K562 (cell line): ENCODE measurements around the gene ZNF48. TPM values are rescaled to one million over a fixed set of nuclear protein-coding genes. Genes with fewer than 3 reads are reported as not detected.
A peak's percentile ranks its signal among the peaks of the same experiment; 100 is the strongest.

ENCODE experiments used
- ATAC-seq: fragments of 200-7000 bp; cut with Tn5 transposase; 3 replicates; pipeline ENCODE4 v1.9.1; 2020; ENCODE audit warnings: moderate library complexity
- BruUV-seq: library from RNA; stranded (reverse); fragments of 400-500 nt; replicated peaks from 2 replicates; lab custom pipeline; 2021; lab: Mats Ljungman, UMichigan
- CTCF ChIA-PET: fragments of 300-600 bp; formaldehyde crosslinking; extraction: SDS; loops from one replicate; lab custom pipeline; 2021; ENCODE audit warnings: low intra/inter-chr PET ratio; lab: Yijun Ruan, JAX
- POLR2A ChIA-PET: fragments of 300-600, 350-650 bp; sonication (Branson Sonifier 250); formaldehyde crosslinking; extraction: SDS; loops from one replicate; lab custom pipeline; 2021; ENCODE audit warnings: antibody characterized with exemption, inconsistent platforms; lab: Yijun Ruan, JAX
- DNase-seq, 4 experiments: peaks; one replicate each; pipeline versions ENCODE4 v3.0.0 to v3.0.0-alpha.2; 2011 to 2018; ENCODE audit warnings: low spot score in 3 of 4, mixed read lengths in 3 of 4; ENCODE audit errors: extremely low read depth in 1 of 4
- FAIRE-seq: peaks from 2 replicates; lab custom pipeline; 2011; peaks lifted over from hg19 to GRCh38; lab: Jason Lieb, UNC
- H2AFZ ChIP-seq: 2 replicates; pipeline ENCODE4 v1.6.0; 2011; ENCODE audit warnings: low read depth, low read length, control low read depth, inconsistent platforms
- H3K27ac ChIP-seq: fragments of 200-600 bp; 3 replicates; pipeline ENCODE4 v1.8.0; 2011; ENCODE audit warnings: low read depth, mild to moderate bottlenecking, control low read depth, inconsistent platforms, low read length, moderate library complexity, mixed read lengths; ENCODE audit errors: extremely low read depth
- H3K27me3 ChIP-seq, 2 experiments: fragments of 300-600 bp in 1 of 2; 2 replicates in 1 of 2; 3 replicates in 1 of 2; pipeline versions ENCODE4 v1.6.0 to v1.8.0; 2011; ENCODE audit warnings: inconsistent platforms in 2 of 2, low read length in 2 of 2, mild to moderate bottlenecking in 1 of 2, mixed read lengths in 1 of 2, moderate library complexity in 1 of 2; ENCODE audit not compliant: control insufficient read depth in 2 of 2, insufficient read depth in 2 of 2
- H3K36me3 ChIP-seq: fragments of 300-600 bp; 3 replicates; pipeline ENCODE4 v1.8.0; 2011; ENCODE audit warnings: mild to moderate bottlenecking, low read length, inconsistent platforms; ENCODE audit not compliant: control insufficient read depth, insufficient read depth
- H3K4me1 ChIP-seq, 2 experiments: fragments of 200-600 bp in 1 of 2; replicated peaks in 1 of 2; 2 replicates in 1 of 2; 3 replicates in 1 of 2; pipeline versions ENCODE4 v1.5.1 to v1.8.0; 2011; ENCODE audit warnings: inconsistent platforms in 2 of 2, low read length in 2 of 2, mild to moderate bottlenecking in 1 of 2, mixed read lengths in 1 of 2, moderate library complexity in 1 of 2; ENCODE audit not compliant: control insufficient read depth in 2 of 2, insufficient read depth in 2 of 2
- H3K4me2 ChIP-seq: 2 replicates; pipeline ENCODE4 v1.6.1; 2011; ENCODE audit warnings: low read length, control low read depth, inconsistent platforms, mixed read lengths; ENCODE audit not compliant: insufficient read depth
- H3K4me3 ChIP-seq: fragments of 200-600 bp; sonication (generic), shearing (Covaris generic); 2 replicates; pipeline ENCODE4 v1.5.1; 2016; ENCODE audit warnings: control low read depth, inconsistent platforms
- H3K79me2 ChIP-seq: fragments of 200-600 bp; 3 replicates; pipeline ENCODE4 v1.8.0; 2011; ENCODE audit warnings: low read length, inconsistent platforms; ENCODE audit not compliant: control insufficient read depth, insufficient read depth
- H3K9ac ChIP-seq, 2 experiments: 2 replicates each; pipeline versions ENCODE4 v1.6.0 to v1.6.1; 2011; ENCODE audit warnings: low read depth in 2 of 2, low read length in 2 of 2, control low read depth in 1 of 2, inconsistent platforms in 1 of 2, mild to moderate bottlenecking in 1 of 2, mixed read lengths in 1 of 2; ENCODE audit not compliant: insufficient read depth in 1 of 2
- H3K9me1 ChIP-seq: one replicate; pipeline ENCODE4 v1.6.0; 2011; ENCODE audit warnings: inconsistent platforms, mild to moderate bottlenecking, low read length, moderate library complexity; ENCODE audit not compliant: control insufficient read depth, insufficient read depth
- H3K9me3 ChIP-seq: replicated peaks from 2 replicates; pipeline ENCODE4 v1.5.1; 2011; ENCODE audit warnings: low read depth, low read length, inconsistent platforms; ENCODE audit not compliant: control insufficient read depth, insufficient read depth
- H4K20me1 ChIP-seq: replicated peaks from 2 replicates; pipeline ENCODE4 v1.6.1; 2011; ENCODE audit warnings: low read length, inconsistent platforms, mixed read lengths; ENCODE audit not compliant: control insufficient read depth, insufficient read depth
- BACH1 ChIP-seq: fragments of 200-800 bp; sonication (Bioruptor generic); IDR thresholded peaks from 2 replicates; pipeline ENCODE4 v1.6.1; 2016; ENCODE audit warnings: missing genetic modification characterization, missing compliant biosample characterization
- CC2D1A ChIP-seq: fragments of 450-650 bp; IDR thresholded peaks from 2 replicates; pipeline ENCODE4 v1.6.1; 2017; ENCODE audit warnings: mild to moderate bottlenecking
- CREB1 ChIP-seq, 2 experiments: sonication (generic) in 1 of 2; formaldehyde crosslinking in 1 of 2; IDR thresholded peaks; 2 replicates each; pipeline versions ENCODE4 v1.6.1 to v1.8.0; 2012 to 2022; ENCODE audit warnings: inconsistent platforms in 1 of 2, mild to moderate bottlenecking in 1 of 2, missing genetic modification reagents in 1 of 2, moderate library complexity in 1 of 2
- FOXA3 ChIP-seq, 2 experiments: fragments of 450-650 bp in 1 of 2; sonication (generic) in 1 of 2; formaldehyde crosslinking; IDR thresholded peaks in 1 of 2; conservative IDR thresholded peaks in 1 of 2; 2 replicates each; pipeline versions ENCODE4 v1.4.0 to v1.8.0; 2020 to 2022; ENCODE audit warnings: mild to moderate bottlenecking in 2 of 2, missing genetic modification reagents in 1 of 2
- FOXM1 ChIP-seq, 2 experiments: fragments of 450-650 bp in 1 of 2; sonication (generic) in 1 of 2; formaldehyde crosslinking in 1 of 2; IDR thresholded peaks; 2 replicates each; pipeline versions ENCODE4 v1.6.1 to v1.9.0; 2017 to 2022; ENCODE audit warnings: low read depth in 2 of 2, mild to moderate bottlenecking in 2 of 2, missing genetic modification reagents in 1 of 2, moderate library complexity in 1 of 2
- HDGF ChIP-seq: fragments of 450-650 bp; IDR thresholded peaks from 2 replicates; pipeline ENCODE4 v1.6.1; 2016
- MIER1 ChIP-seq: fragments of 450-650 bp; IDR thresholded peaks from 2 replicates; pipeline ENCODE4 v1.6.1; 2016; ENCODE audit warnings: antibody characterized with exemption, mild to moderate bottlenecking, low read depth
- NR2C1 ChIP-seq, 2 experiments: fragments of 450-650 bp; IDR thresholded peaks; 2 replicates each; pipeline ENCODE4 v1.6.1; 2017; ENCODE audit warnings: mild to moderate bottlenecking in 2 of 2, antibody characterized with exemption in 1 of 2, inconsistent platforms in 1 of 2, missing compliant biosample characterization in 1 of 2, missing genetic modification characterization in 1 of 2
- SP1 ChIP-seq: sonication (generic); formaldehyde crosslinking; IDR thresholded peaks from 2 replicates; pipeline ENCODE4 v1.8.1; 2022; ENCODE audit warnings: mild to moderate bottlenecking, missing genetic modification reagents
- SREBF2 ChIP-seq: sonication (generic); formaldehyde crosslinking; IDR thresholded peaks from 2 replicates; pipeline ENCODE4 v1.4.0; 2020; ENCODE audit warnings: mild to moderate bottlenecking, missing genetic modification reagents
- TAF1 ChIP-seq: IDR thresholded peaks from 2 replicates; pipeline ENCODE4 v1.6.1; 2011; ENCODE audit warnings: mild to moderate bottlenecking, low read length, moderate library complexity; ENCODE audit not compliant: insufficient read depth, control insufficient read depth, severe bottlenecking; ENCODE audit errors: extremely low read depth
- XRCC5 ChIP-seq: fragments of 200-400 bp; formaldehyde crosslinking; IDR thresholded peaks from 2 replicates; pipeline ENCODE4 v1.6.1; 2017; ENCODE audit warnings: low read depth, mild to moderate bottlenecking, low read length
- ZBTB7A ChIP-seq: IDR thresholded peaks from 2 replicates; pipeline ENCODE4 v1.6.1; 2011; ENCODE audit warnings: low read depth, mild to moderate bottlenecking, low read length, moderate library complexity, borderline replicate concordance; ENCODE audit not compliant: control insufficient read depth
- ZNF140 ChIP-seq: fragments of 250-450 bp; sonication (Bioruptor Pico); IDR thresholded peaks from 2 replicates; pipeline ENCODE4 v1.8.0; 2021; ENCODE audit warnings: moderate library complexity, mild to moderate bottlenecking, inconsistent platforms
- WGBS: fragments of 100-300 bp; shearing (Covaris generic); methylation state at CpG from one replicate; pipeline ENCODE4 v1.1.6; 2016; ENCODE audit warnings: low coverage, mixed read lengths; ENCODE audit not compliant: insufficient coverage; ENCODE audit errors: missing lambda C conversion rate; 5-methylcytosine and 5-hydroxymethylcytosine counted together
- in situ Hi-C: fragments of 300-500 bp; cut with MboI; formaldehyde crosslinking; loops from 4 replicates; pipeline ENCODE4 v1.15.0; 2018; ENCODE audit warnings: inconsistent platforms, mixed read lengths
- intact Hi-C: fragments of 100-400 bp; cut with micrococcal nuclease; formaldehyde crosslinking; loops from 2 replicates; pipeline ENCODE4 v1.14.2; 2022
- polyA plus RNA-seq, 8 experiments: library from polyadenylated mRNA; depleted of rRNA in 4 of 8; stranded (reverse) in 5 of 8; unstranded in 3 of 8; fragments of >200 nt; fragmentation: Nextera tagmentation in 2 of 8; fragmentation: Illumina TruSeq in 1 of 8; extraction: Ambion mirVana in 2 of 8; extraction: Trizol in 1 of 8; gene quantifications; 2 replicates each; pipeline versions ENCODE4 v1.2.1 to v1.2.3, GENCODE V29; 2011 to 2014; ENCODE audit warnings: inconsistent platforms in 1 of 8, missing spikeins in 1 of 8
- total RNA-seq, 7 experiments: library from RNA; depleted of rRNA in 6 of 7; stranded (reverse); fragments of >200 nt in 6 of 7; fragmentation: Illumina TruSeq in 2 of 7; extraction: Trizol in 2 of 7; gene quantifications; 2 replicates each; pipeline versions ENCODE4 v1.2.1 to v1.2.3, GENCODE V29; 2011 to 2021; ENCODE audit warnings: low replicate concordance in 1 of 7
- TF ChIP-seq, protein P1 (sequence below): fragments of 450-650 bp; IDR thresholded peaks from 2 replicates; pipeline ENCODE4 v1.6.1; 2017; ENCODE audit warnings: antibody characterized with exemption, mild to moderate bottlenecking

The ZNF48 gene
- total and polyA plus RNA-seq, 9 of the 15 experiments (the other 6 are each of a cell fraction or from before 2014, with no cell fraction given), result 0.38 to 11.6 (median 4.7) TPM

GRCh38 chr16:30409125-30410060, 14.2 kb downstream of the ZNF48 start:
- peak; percentile 83 for ATAC-seq
- no peaks in the 10 kb centered on the region for H4K20me1 ChIP-seq
- BruUV-seq, result no TSS peak
- no peaks in the 10 kb centered on the region for H3K9me3 ChIP-seq
- H3K4me3 ChIP-seq, result no peak overlapping the region
- peak overlapping the region in 1 of 2 experiments; percentile 74; a peak in 1 of 4 replicates for H3K9ac ChIP-seq
- peaks cover 15 to 28% of the 10 kb centered on the region in 2 experiments; a peak in 4 of 5 replicates for H3K4me1 ChIP-seq
- H3K79me2 ChIP-seq, result peaks cover 34% of the 10 kb centered on the region
- no peak overlapping the region for H3K4me2 ChIP-seq
- intact Hi-C loops (loop anchor here (5.0 kb wide), 2 partner anchors 37 to 52 kb away; partner anchors contain the start of genes CD2BP2, MYL11 and TBC1D10B), in situ Hi-C loops (loop anchor here (10.0 kb wide), 1 partner anchor 215 kb away; the partner anchor contains the start of genes BOLA2B, SLX1A and SULT1A3)
- no peaks in the 10 kb centered on the region for H3K27me3 ChIP-seq
- H3K9me1 ChIP-seq, result no peaks in the 10 kb centered on the region
- ChIA-PET POLR2A (interaction anchor here (0.7 to 1.1 kb wide), 5 partner anchors 10 to 301 kb away, joined by 3 to 5 read pairs (median 3); partner anchors contain the start of gene FBRS), CTCF (interaction anchor here (0.6 kb wide), 1 partner anchor 89 kb away, joined by 3 read pairs; no protein-coding TSS in a partner anchor)
- WGBS, result 41% methylated on average over 15 of the region's 15 CpGs
- H3K27ac ChIP-seq, result no peak overlapping the region
- peak; percentile 67 for FAIRE-seq
- no peak overlapping the region for H2AFZ ChIP-seq
- DNase-seq, result peak; percentile 77 to 93 (median 88)
- H3K36me3 ChIP-seq, result peaks cover 49% of the 10 kb centered on the region
- TF ChIP-seq, protein P1, sequence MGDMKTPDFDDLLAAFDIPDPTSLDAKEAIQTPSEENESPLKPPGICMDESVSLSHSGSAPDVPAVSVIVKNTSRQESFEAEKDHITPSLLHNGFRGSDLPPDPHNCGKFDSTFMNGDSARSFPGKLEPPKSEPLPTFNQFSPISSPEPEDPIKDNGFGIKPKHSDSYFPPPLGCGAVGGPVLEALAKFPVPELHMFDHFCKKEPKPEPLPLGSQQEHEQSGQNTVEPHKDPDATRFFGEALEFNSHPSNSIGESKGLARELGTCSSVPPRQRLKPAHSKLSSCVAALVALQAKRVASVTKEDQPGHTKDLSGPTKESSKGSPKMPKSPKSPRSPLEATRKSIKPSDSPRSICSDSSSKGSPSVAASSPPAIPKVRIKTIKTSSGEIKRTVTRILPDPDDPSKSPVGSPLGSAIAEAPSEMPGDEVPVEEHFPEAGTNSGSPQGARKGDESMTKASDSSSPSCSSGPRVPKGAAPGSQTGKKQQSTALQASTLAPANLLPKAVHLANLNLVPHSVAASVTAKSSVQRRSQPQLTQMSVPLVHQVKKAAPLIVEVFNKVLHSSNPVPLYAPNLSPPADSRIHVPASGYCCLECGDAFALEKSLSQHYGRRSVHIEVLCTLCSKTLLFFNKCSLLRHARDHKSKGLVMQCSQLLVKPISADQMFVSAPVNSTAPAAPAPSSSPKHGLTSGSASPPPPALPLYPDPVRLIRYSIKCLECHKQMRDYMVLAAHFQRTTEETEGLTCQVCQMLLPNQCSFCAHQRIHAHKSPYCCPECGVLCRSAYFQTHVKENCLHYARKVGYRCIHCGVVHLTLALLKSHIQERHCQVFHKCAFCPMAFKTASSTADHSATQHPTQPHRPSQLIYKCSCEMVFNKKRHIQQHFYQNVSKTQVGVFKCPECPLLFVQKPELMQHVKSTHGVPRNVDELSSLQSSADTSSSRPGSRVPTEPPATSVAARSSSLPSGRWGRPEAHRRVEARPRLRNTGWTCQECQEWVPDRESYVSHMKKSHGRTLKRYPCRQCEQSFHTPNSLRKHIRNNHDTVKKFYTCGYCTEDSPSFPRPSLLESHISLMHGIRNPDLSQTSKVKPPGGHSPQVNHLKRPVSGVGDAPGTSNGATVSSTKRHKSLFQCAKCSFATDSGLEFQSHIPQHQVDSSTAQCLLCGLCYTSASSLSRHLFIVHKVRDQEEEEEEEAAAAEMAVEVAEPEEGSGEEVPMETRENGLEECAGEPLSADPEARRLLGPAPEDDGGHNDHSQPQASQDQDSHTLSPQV, result peak; percentile 54; the same call in 1 of the 2 replicates
- TF ChIP-seq SP1 (CRISPR knock-in tag) (peak; percentile 71), ZNF140 (CRISPR knock-in tag) (no peak), SREBF2 (CRISPR knock-in tag) (no peak), FOXA3 (CRISPR knock-in tag; conservative IDR thresholded peaks at IDR 0.05 in 1 of 2, IDR thresholded peaks at IDR 0.05 in 1 of 2) (no peak), TAF1 (no peak), CC2D1A (peak; percentile 80), BACH1 (no peak), FOXM1 (IDR thresholded peaks at IDR 0.05; ENCODE audit: low read depth) (no peak), FOXM1 (CRISPR knock-in tag; IDR thresholded peaks at IDR 0.05; ENCODE audit: low read depth) (no peak), MIER1 (no peak), HDGF (0 out of 2 replicates have a peak, but pooled peaks have one; percentile 20), XRCC5 (peak; percentile 77; the same call in 1 of the 2 replicates), ZBTB7A (peak; percentile 51; the same call in 1 of the 2 replicates), NR2C1 (IDR thresholded peaks at IDR 0.05) (0 out of 2 replicates have a peak, but pooled peaks have one; percentile 33), NR2C1 (tag; IDR thresholded peaks at IDR 0.05) (0 out of 2 replicates have a peak, but pooled peaks have one; percentile 38), CREB1 (IDR thresholded peaks at IDR 0.05) (no peak), CREB1 (CRISPR knock-in tag; IDR thresholded peaks at IDR 0.05) (0 out of 2 replicates have a peak, but pooled peaks have one; percentile 17)
